HL-60 (cell line): ENCODE measurements around the gene YPEL5.

Experiments used
- DNase-seq, 2 experiments: peaks; one replicate each; pipeline ENCODE4 v3.0.0-alpha.2; 2010 to 2020; ENCODE audit warnings: low read depth in 1 of 2, low spot score in 1 of 2
- H3K27ac ChIP-seq: fragments of 250-450 bp; sonication (Bioruptor Pico); replicated peaks from 2 replicates; pipeline ENCODE4 v1.5.1; 2020; ENCODE audit warnings: mild to moderate bottlenecking, moderate library complexity
- H3K27me3 ChIP-seq: fragments of 250-450 bp; sonication (Bioruptor Pico); 2 replicates; pipeline ENCODE4 v1.5.1; 2021; ENCODE audit warnings: mild to moderate bottlenecking, moderate library complexity; ENCODE audit not compliant: insufficient read depth, poor library complexity, severe bottlenecking
- H3K4me3 ChIP-seq: replicated peaks from 2 replicates; pipeline ENCODE4 v1.5.1; 2011; ENCODE audit warnings: mild to moderate bottlenecking, control low read depth, low read length; ENCODE audit not compliant: insufficient read depth
- GABPA ChIP-seq: IDR thresholded peaks from 2 replicates; pipeline ENCODE4 v1.6.1; 2012; ENCODE audit warnings: low read depth
- POLR2AphosphoS5 ChIP-seq: IDR thresholded peaks from 2 replicates; pipeline ENCODE4 v1.6.1; 2012; ENCODE audit warnings: low read depth
- REST ChIP-seq: IDR thresholded peaks from 2 replicates; pipeline ENCODE4 v1.6.1; 2012; ENCODE audit warnings: low read depth; ENCODE audit not compliant: insufficient replicate concordance
- SPI1 ChIP-seq: IDR thresholded peaks from 2 replicates; pipeline ENCODE4 v1.6.1; 2012; ENCODE audit warnings: low read depth, mild to moderate bottlenecking, borderline replicate concordance
- TF ChIP-seq, protein P1 (sequence below): IDR thresholded peaks from one replicate; pipeline ENCODE4 v1.5.1; 2011; ENCODE audit warnings: low read length, control low read depth, inconsistent platforms; ENCODE audit not compliant: insufficient read depth

YPEL5 gene

DNA sequence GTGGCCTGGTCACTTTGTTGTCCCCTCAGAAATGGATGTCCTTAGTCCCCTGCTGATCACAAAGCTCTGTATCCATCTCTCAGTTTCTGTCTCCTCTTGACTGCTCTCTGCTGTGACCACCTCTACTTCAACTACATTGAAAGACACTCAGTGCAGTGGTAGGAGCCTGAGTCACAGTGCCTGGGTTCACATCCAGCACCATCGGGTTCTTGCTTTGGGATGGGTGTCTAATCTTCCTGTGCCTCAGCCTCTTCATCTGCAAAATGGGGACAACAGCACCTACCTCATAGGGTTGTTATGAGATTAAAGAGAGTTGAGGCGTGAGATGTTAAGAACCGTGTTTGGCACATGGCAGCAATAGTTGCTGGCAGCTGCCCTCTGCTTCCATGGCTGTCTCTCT, 30.6 kb downstream of the YPEL5 start:
- DNase-seq: no peak
- no peak for TF ChIP-seq REST
- no peak overlapping the region for H3K4me3 ChIP-seq
- no peak overlapping the region for H3K27ac ChIP-seq
- H3K27me3 ChIP-seq: peaks cover 2% of the 10 kb centered on the region

DNA sequence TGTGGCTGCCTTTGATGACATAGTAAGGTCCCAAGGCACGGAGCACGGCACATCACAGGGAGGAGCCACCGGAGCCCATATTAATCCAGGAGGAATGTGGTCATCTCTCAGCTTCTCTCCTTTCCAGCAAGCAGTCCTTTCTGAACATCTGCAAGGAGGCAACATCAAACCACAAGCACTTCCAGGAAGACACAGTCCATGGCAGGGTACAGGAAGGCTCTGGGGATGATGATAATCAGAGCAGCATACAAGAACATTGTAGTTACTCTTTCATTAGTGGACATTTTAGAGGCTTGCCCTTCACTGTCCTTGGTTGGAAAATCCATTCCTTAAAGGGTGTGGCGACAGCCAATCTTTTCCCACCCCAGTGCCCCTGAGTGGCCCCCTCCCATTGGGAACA, 31.1 kb downstream of the YPEL5 start:
- Histone ChIP-seq H3K27ac (no peak overlapping the region), H3K27me3 (peaks cover 2% of the 10 kb centered on the region), H3K4me3 (no peak overlapping the region)
- TF ChIP-seq SPI1 (no peak), POLR2AphosphoS5 (no peak), REST (no peak), GABPA (no peak)
- TF ChIP-seq, protein P1, sequence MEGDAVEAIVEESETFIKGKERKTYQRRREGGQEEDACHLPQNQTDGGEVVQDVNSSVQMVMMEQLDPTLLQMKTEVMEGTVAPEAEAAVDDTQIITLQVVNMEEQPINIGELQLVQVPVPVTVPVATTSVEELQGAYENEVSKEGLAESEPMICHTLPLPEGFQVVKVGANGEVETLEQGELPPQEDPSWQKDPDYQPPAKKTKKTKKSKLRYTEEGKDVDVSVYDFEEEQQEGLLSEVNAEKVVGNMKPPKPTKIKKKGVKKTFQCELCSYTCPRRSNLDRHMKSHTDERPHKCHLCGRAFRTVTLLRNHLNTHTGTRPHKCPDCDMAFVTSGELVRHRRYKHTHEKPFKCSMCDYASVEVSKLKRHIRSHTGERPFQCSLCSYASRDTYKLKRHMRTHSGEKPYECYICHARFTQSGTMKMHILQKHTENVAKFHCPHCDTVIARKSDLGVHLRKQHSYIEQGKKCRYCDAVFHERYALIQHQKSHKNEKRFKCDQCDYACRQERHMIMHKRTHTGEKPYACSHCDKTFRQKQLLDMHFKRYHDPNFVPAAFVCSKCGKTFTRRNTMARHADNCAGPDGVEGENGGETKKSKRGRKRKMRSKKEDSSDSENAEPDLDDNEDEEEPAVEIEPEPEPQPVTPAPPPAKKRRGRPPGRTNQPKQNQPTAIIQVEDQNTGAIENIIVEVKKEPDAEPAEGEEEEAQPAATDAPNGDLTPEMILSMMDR: no peak
- DNase-seq: no peak

- no peak overlapping the region for H3K4me3 ChIP-seq
- peaks cover 2% of the 10 kb centered on the region for H3K27me3 ChIP-seq
- DNase-seq: no peak
Observed at GRCh38 chr2:30178618-30179434, 32.0 kb downstream of the YPEL5 start.

More at GRCh38 chr2:30178618-30179434, 32.0 kb downstream of the YPEL5 start:
- TF ChIP-seq, protein P1: no peak
- no peak for TF ChIP-seq SPI1
- TF ChIP-seq REST: no peak
- no peak for TF ChIP-seq POLR2AphosphoS5
- TF ChIP-seq GABPA: no peak
- H3K27ac ChIP-seq: no peak overlapping the region
